Trophoblast cell (in vitro differentiated cells and primary cell): Measurements from ENCODE around the gene NPBWR2.

Source experiments
- DNase-seq, 2 donors: peaks; one replicate each; pipeline ENCODE4 v3.0.0-alpha.2; 2016
- H2AFZ ChIP-seq: 2 replicates; pipeline ENCODE4 v1.6.1; 2013; ENCODE audit warnings: low read length, moderate library complexity, mild to moderate bottlenecking; ENCODE audit not compliant: insufficient read depth, poor library complexity
- H2AK5ac ChIP-seq: 2 replicates; pipeline ENCODE4 v1.6.1; 2013; ENCODE audit warnings: mild to moderate bottlenecking, low read length
- H2BK120ac ChIP-seq: 2 replicates; pipeline ENCODE4 v1.6.1; 2013; ENCODE audit warnings: low read length, mild to moderate bottlenecking, moderate library complexity; ENCODE audit not compliant: insufficient read depth, poor library complexity
- H2BK12ac ChIP-seq: 2 replicates; pipeline ENCODE4 v1.6.1; 2013; ENCODE audit warnings: mild to moderate bottlenecking, low read length, moderate library complexity
- H2BK5ac ChIP-seq: 2 replicates; pipeline ENCODE4 v1.6.1; 2013; ENCODE audit warnings: low read length, low read depth, moderate library complexity, mild to moderate bottlenecking; ENCODE audit not compliant: poor library complexity
- H3K14ac ChIP-seq: 2 replicates; pipeline ENCODE4 v1.6.1; 2013; ENCODE audit warnings: mild to moderate bottlenecking, low read length
- H3K18ac ChIP-seq: 2 replicates; pipeline ENCODE4 v1.6.1; 2013; ENCODE audit warnings: mild to moderate bottlenecking, low read length
- H3K23ac ChIP-seq: 2 replicates; pipeline ENCODE4 v1.6.1; 2013; ENCODE audit warnings: low read length
- H3K27ac ChIP-seq: 2 replicates; pipeline ENCODE4 v1.5.1; 2013; ENCODE audit warnings: low read depth, mild to moderate bottlenecking, inconsistent platforms, low read length, moderate library complexity
- H3K27me3 ChIP-seq: 2 replicates; pipeline ENCODE4 v1.6.1; 2013; ENCODE audit warnings: inconsistent platforms, mild to moderate bottlenecking, low read length, moderate library complexity; ENCODE audit not compliant: insufficient read depth
- H3K36me3 ChIP-seq, 2 experiments: 1 replicate in 1 of 2; 2 replicates in 1 of 2; pipeline ENCODE4 v1.6.1; 2013; ENCODE audit warnings: low read length in 2 of 2, mild to moderate bottlenecking in 2 of 2, moderate library complexity in 1 of 2; ENCODE audit not compliant: insufficient read depth in 2 of 2, control insufficient read depth in 1 of 2
- H3K4ac ChIP-seq: 2 replicates; pipeline ENCODE4 v1.6.1; 2013; ENCODE audit warnings: low read depth, mild to moderate bottlenecking, low read length, moderate library complexity
- H3K4me1 ChIP-seq, 2 experiments: 1 replicate in 1 of 2; 2 replicates in 1 of 2; pipeline ENCODE4 v1.6.1; 2013; ENCODE audit warnings: low read length in 2 of 2, mild to moderate bottlenecking in 2 of 2, moderate library complexity in 1 of 2; ENCODE audit not compliant: insufficient read depth in 2 of 2, control insufficient read depth in 1 of 2
- H3K4me2 ChIP-seq: 2 replicates; pipeline ENCODE4 v1.6.1; 2013; ENCODE audit warnings: inconsistent platforms, mild to moderate bottlenecking, low read length, moderate library complexity
- H3K4me3 ChIP-seq: 2 replicates; pipeline ENCODE4 v1.5.1; 2013; ENCODE audit warnings: mild to moderate bottlenecking, low read depth, low read length, inconsistent platforms
- H3K79me1 ChIP-seq: one replicate; pipeline ENCODE4 v1.6.1; 2013; ENCODE audit warnings: low read length
- H3K79me2 ChIP-seq: 2 replicates; pipeline ENCODE4 v1.6.1; 2013; ENCODE audit warnings: low read length, mild to moderate bottlenecking; ENCODE audit not compliant: control insufficient read depth, insufficient read depth, poor library complexity
- H3K9ac ChIP-seq: 2 replicates; pipeline ENCODE4 v1.6.1; 2013; ENCODE audit warnings: mild to moderate bottlenecking, low read length
- H3K9me3 ChIP-seq: 2 replicates; pipeline ENCODE4 v1.6.1; 2013; ENCODE audit warnings: low read depth, mild to moderate bottlenecking, control low read depth, inconsistent platforms, low read length; ENCODE audit not compliant: insufficient read depth
- H4K12ac ChIP-seq: 2 replicates; pipeline ENCODE4 v1.6.1; 2013; ENCODE audit warnings: low read depth, mild to moderate bottlenecking, low read length, moderate library complexity
- H4K8ac ChIP-seq: 2 replicates; pipeline ENCODE4 v1.6.1; 2013; ENCODE audit warnings: low read depth, mild to moderate bottlenecking, low read length, moderate library complexity
- H4K91ac ChIP-seq: one replicate; pipeline ENCODE4 v1.6.1; 2013; ENCODE audit warnings: low read depth, mild to moderate bottlenecking, low read length, moderate library complexity
- WGBS: extraction: QIAGEN DNeasy Blood & Tissue Kit; methylation state at CpG from one replicate; pipeline ENCODE4 v1.1.7; 2013; ENCODE audit warnings: missing lambda C conversion rate; ENCODE audit not compliant: insufficient read length, insufficient coverage; ENCODE audit errors: extremely low coverage; 5-methylcytosine and 5-hydroxymethylcytosine counted together

NPBWR2 gene

GRCh38 chr20:64140061-64140931 lies 32.9 kb upstream of the NPBWR2 start:
- Histone ChIP-seq H3K18ac (no peak overlapping the region), H3K9me3 (peaks cover 5% of the 10 kb centered on the region), H3K36me3 (no peaks in the 10 kb centered on the region), H3K79me2 (no peaks in the 10 kb centered on the region), H3K9ac (no peak overlapping the region), H2BK5ac (no peak overlapping the region), H3K23ac (no peak overlapping the region), H3K79me1 (no peaks in the 10 kb centered on the region), H3K27ac (no peak overlapping the region), H4K8ac (no peak overlapping the region), H2AFZ (no peak overlapping the region), H3K4me3 (no peak overlapping the region), H3K4me2 (no peak overlapping the region), H2BK120ac (no peak overlapping the region), H4K91ac (no peak overlapping the region), H3K4me1 (no peaks in the 10 kb centered on the region), H3K27me3 (no peaks in the 10 kb centered on the region), H2AK5ac (no peak overlapping the region), H2BK12ac (no peak overlapping the region), H4K12ac (no peak overlapping the region), H3K14ac (no peak overlapping the region), H3K4ac (no peak overlapping the region)
- no peak for DNase-seq
- WGBS, result no CpG with 5 or more reads among the region's 13 CpGs

GRCh38 chr20:64139199-64140060 lies 32.1 kb upstream of the NPBWR2 start:
- Histone ChIP-seq H3K36me3 (no peaks in the 10 kb centered on the region), H2BK12ac (no peak overlapping the region), H3K23ac (no peak overlapping the region), H3K4me2 (no peak overlapping the region), H3K14ac (no peak overlapping the region), H3K9ac (no peak overlapping the region), H2BK120ac (no peak overlapping the region), H3K27me3 (no peaks in the 10 kb centered on the region), H3K79me2 (no peaks in the 10 kb centered on the region), H2AFZ (no peak overlapping the region), H3K18ac (no peak overlapping the region), H2AK5ac (no peak overlapping the region), H4K8ac (no peak overlapping the region), H3K4me1 (no peaks in the 10 kb centered on the region), H3K9me3 (peaks cover 1% of the 10 kb centered on the region), H4K91ac (no peak overlapping the region), H3K4me3 (no peak overlapping the region), H3K79me1 (no peaks in the 10 kb centered on the region), H2BK5ac (no peak overlapping the region), H3K4ac (no peak overlapping the region), H4K12ac (no peak overlapping the region), H3K27ac (no peak overlapping the region)
- WGBS, result no CpG with 5 or more reads among the region's 21 CpGs
- DNase-seq, result no peak

- Histone ChIP-seq H4K12ac (no peak overlapping the region), H3K4me3 (no peak overlapping the region), H3K36me3 (no peaks in the 10 kb centered on the region), H4K8ac (no peak overlapping the region), H3K27ac (no peak overlapping the region), H2BK12ac (no peak overlapping the region), H3K14ac (no peak overlapping the region), H3K4me2 (no peak overlapping the region), H3K9ac (no peak overlapping the region), H3K4ac (no peak overlapping the region), H2BK5ac (no peak overlapping the region), H3K79me1 (no peaks in the 10 kb centered on the region), H4K91ac (no peak overlapping the region), H2AFZ (no peak overlapping the region), H2AK5ac (no peak overlapping the region), H2BK120ac (no peak overlapping the region), H3K23ac (no peak overlapping the region), H3K18ac (no peak overlapping the region), H3K9me3 (no peaks in the 10 kb centered on the region), H3K4me1 (no peaks in the 10 kb centered on the region), H3K79me2 (no peaks in the 10 kb centered on the region), H3K27me3 (no peaks in the 10 kb centered on the region)
- DNase-seq, result no peak
- no CpG with 5 or more reads among the region's 18 CpGs for WGBS
These were observed 31.0 kb upstream of the NPBWR2 start for GRCh38 chr20:64138276-64138815.

GRCh38 chr20:64137598-64138031 lies 30.2 kb upstream of the NPBWR2 start:
- no peak overlapping the region for H3K4ac ChIP-seq
- H3K4me3 ChIP-seq, result no peak overlapping the region
- H3K23ac ChIP-seq, result no peak overlapping the region
- no peak overlapping the region for H2BK120ac ChIP-seq
- no peak overlapping the region for H3K9ac ChIP-seq
- no peak overlapping the region for H3K18ac ChIP-seq
- no CpG with 5 or more reads among the region's 6 CpGs for WGBS
- no peaks in the 10 kb centered on the region for H3K27me3 ChIP-seq
- H3K9me3 ChIP-seq, result no peaks in the 10 kb centered on the region
- no peak overlapping the region for H2AK5ac ChIP-seq
- no peak overlapping the region for H4K12ac ChIP-seq
- no peak overlapping the region for H2BK5ac ChIP-seq
- no peak overlapping the region for H2BK12ac ChIP-seq
- H3K79me1 ChIP-seq, result no peaks in the 10 kb centered on the region
- H3K36me3 ChIP-seq, result no peaks in the 10 kb centered on the region
- DNase-seq, result no peak
- no peaks in the 10 kb centered on the region for H3K4me1 ChIP-seq
- no peak overlapping the region for H3K4me2 ChIP-seq
- H3K14ac ChIP-seq, result no peak overlapping the region
- H4K91ac ChIP-seq, result no peak overlapping the region
- H3K79me2 ChIP-seq, result no peaks in the 10 kb centered on the region
- H2AFZ ChIP-seq, result no peak overlapping the region
- no peak overlapping the region for H3K27ac ChIP-seq
- H4K8ac ChIP-seq, result no peak overlapping the region
